B cell (primary cell): ENCODE results near the gene KNTC1. TPM values are rescaled to one million over a fixed set of nuclear protein-coding genes. Genes with fewer than 3 reads are reported as not detected.

Experiments
- ATAC-seq: fragments of 200-7000 bp; cut with Tn5 transposase; one replicate; pipeline ENCODE4 v1.10.0; 2021; ENCODE audit warnings: low read depth, mild to moderate bottlenecking, moderate number of reproducible peaks, moderate library complexity
- CTCF ChIA-PET: fragments of 350-600 bp; sonication (Branson Sonifier 250); formaldehyde crosslinking; loops from one replicate; lab custom pipeline; 2021; ENCODE audit warnings: antibody characterized with exemption, inconsistent platforms; lab: Charles Lee
- POLR2A ChIA-PET: fragments of 350-600 bp; sonication (Branson Sonifier 250); formaldehyde crosslinking; loops from one replicate; lab custom pipeline; 2021; ENCODE audit warnings: antibody characterized with exemption; lab: Charles Lee
- DNase-seq: peaks from one replicate; pipeline ENCODE4 v3.0.0; 2013
- H2AFZ ChIP-seq: 2 replicates; pipeline ENCODE4 v1.6.1; 2012; ENCODE audit warnings: mild to moderate bottlenecking, low read depth, low read length; ENCODE audit not compliant: insufficient read depth, poor library complexity, severe bottlenecking
- H3K27ac ChIP-seq, 2 donors: 1 replicate in 1 of 2; 2 replicates in 1 of 2; pipeline ENCODE4 v1.5.1; 2012 to 2013; ENCODE audit warnings: low read length in 2 of 2, mild to moderate bottlenecking in 2 of 2, moderate library complexity in 1 of 2
- H3K27me3 ChIP-seq, 4 experiments: fragments of 200-600 bp in 1 of 4; sonication (generic) in 1 of 4; replicated peaks in 1 of 4; 1 replicate in 2 of 4; 2 replicates in 2 of 4; pipeline versions ENCODE4 v1.6.1 to v1.7.0; 2013 to 2016; ENCODE audit warnings: low read length in 3 of 4, mild to moderate bottlenecking in 2 of 4, mixed read lengths in 1 of 4, moderate library complexity in 1 of 4; ENCODE audit not compliant: insufficient read depth in 4 of 4, control insufficient read depth in 3 of 4; ENCODE audit errors: control extremely low read depth in 1 of 4
- H3K36me3 ChIP-seq, 2 experiments: replicated peaks in 1 of 2; 1 replicate in 1 of 2; 2 replicates in 1 of 2; pipeline versions ENCODE4 v1.6.1 to v1.7.1; 2013; ENCODE audit warnings: low read length in 1 of 2; ENCODE audit not compliant: insufficient read depth in 2 of 2, control insufficient read depth in 1 of 2; ENCODE audit errors: control extremely low read depth in 1 of 2, extremely low read depth in 1 of 2
- H3K4me1 ChIP-seq, 2 donors: fragments of 200-600 bp in 1 of 2; sonication (generic) in 1 of 2; 1 replicate in 1 of 2; 2 replicates in 1 of 2; pipeline versions ENCODE4 v1.5.1 to v1.6.1; 2013 to 2017; ENCODE audit warnings: low read length in 2 of 2; ENCODE audit not compliant: control insufficient read depth in 2 of 2, insufficient read depth in 2 of 2
- H3K4me2 ChIP-seq: replicated peaks from 2 replicates; pipeline ENCODE3; 2012; ENCODE audit warnings: mild to moderate bottlenecking, low read depth, low read length; ENCODE audit not compliant: poor library complexity, severe bottlenecking
- H3K4me3 ChIP-seq, 5 experiments: fragments of 200-600 bp in 1 of 5; sonication (generic) in 1 of 5; 1 replicate in 3 of 5; 2 replicates in 2 of 5; pipeline versions ENCODE4 v1.5.1 to v1.7.0; 2011 to 2016; ENCODE audit warnings: low read length in 4 of 5, mild to moderate bottlenecking in 4 of 5, low read depth in 2 of 5, control low read depth in 1 of 5, moderate library complexity in 1 of 5; ENCODE audit not compliant: insufficient read depth in 1 of 5; ENCODE audit errors: control extremely low read depth in 1 of 5, extremely low read depth in 1 of 5
- H3K79me2 ChIP-seq: fragments of 200-600 bp; sonication (generic); one replicate; pipeline ENCODE4 v1.6.0; 2016; ENCODE audit warnings: low read length; ENCODE audit not compliant: control insufficient read depth, insufficient read depth
- H3K9ac ChIP-seq: fragments of 200-600 bp; sonication (generic); 2 replicates; pipeline ENCODE4 v1.6.1; 2017; ENCODE audit warnings: mild to moderate bottlenecking, low read length, moderate library complexity
- H3K9me3 ChIP-seq, 3 donors: one replicate each; pipeline versions ENCODE4 v1.6.1 to v1.7.1; 2013; ENCODE audit warnings: low read length in 2 of 3; ENCODE audit not compliant: control insufficient read depth in 2 of 3, insufficient read depth in 1 of 3; ENCODE audit errors: control extremely low read depth in 1 of 3
- H4K20me1 ChIP-seq: 2 replicates; pipeline ENCODE4 v1.6.0; 2012; ENCODE audit warnings: mild to moderate bottlenecking, low read length; ENCODE audit not compliant: insufficient read depth, control insufficient read depth, poor library complexity, severe bottlenecking
- H3K27ac Mint-ChIP-seq: one replicate; pipeline ENCODE4 v1.8.0; 2021; ENCODE audit warnings: mixed read lengths
- H3K27me3 Mint-ChIP-seq: one replicate; pipeline ENCODE4 v1.8.0; 2021; ENCODE audit warnings: mixed read lengths
- H3K4me1 Mint-ChIP-seq: one replicate; pipeline ENCODE4 v1.8.0; 2021; ENCODE audit warnings: mixed read lengths
- H3K4me3 Mint-ChIP-seq: one replicate; pipeline ENCODE4 v1.8.0; 2021; ENCODE audit warnings: mixed read lengths
- H3K9me3 Mint-ChIP-seq: one replicate; pipeline ENCODE4 v1.8.0; 2022; ENCODE audit warnings: mixed read lengths; ENCODE audit not compliant: insufficient read depth
- EZH2 ChIP-seq: IDR thresholded peaks from 2 replicates; pipeline ENCODE4 v1.6.1; 2012; ENCODE audit warnings: borderline replicate concordance, low read depth, mild to moderate bottlenecking, moderate library complexity, low read length; ENCODE audit not compliant: insufficient read depth, poor library complexity, severe bottlenecking
- WGBS: methylation state at CpG from one replicate; pipeline ENCODE4 v1.1.5; 2013; ENCODE audit warnings: missing lambda C conversion rate; ENCODE audit not compliant: insufficient coverage; 5-methylcytosine and 5-hydroxymethylcytosine counted together
- intact Hi-C: fragments of 100-400 bp; cut with micrococcal nuclease; formaldehyde crosslinking; loops from one replicate; pipeline ENCODE4 v1.10.0; 2022
- polyA plus RNA-seq: library from polyadenylated mRNA; depleted of rRNA; stranded (reverse); fragments of >200 nt; gene quantifications from 2 replicates; pipeline ENCODE4 v1.2.3, GENCODE V29; 2012
- total RNA-seq, 2 donors: library from RNA; stranded (reverse); fragments of 120-200 nt in 1 of 2; gene quantifications; 1 replicate in 1 of 2; 2 replicates in 1 of 2; pipeline versions ENCODE4 v1.2.3 to v1.2.4, GENCODE V29; 2013 to 2022
- TF ChIP-seq, protein P1 (sequence below): fragments of 200-600 bp; IDR thresholded peaks from one replicate; pipeline ENCODE4 v1.8.0; 2022; ENCODE audit warnings: antibody characterized with exemption, mild to moderate bottlenecking

KNTC1 gene
- total and polyA plus RNA-seq, 2 donors (not counting 1 experiment from before 2014, with no cell fraction given): 27.1 to 52.4 TPM

DNA sequence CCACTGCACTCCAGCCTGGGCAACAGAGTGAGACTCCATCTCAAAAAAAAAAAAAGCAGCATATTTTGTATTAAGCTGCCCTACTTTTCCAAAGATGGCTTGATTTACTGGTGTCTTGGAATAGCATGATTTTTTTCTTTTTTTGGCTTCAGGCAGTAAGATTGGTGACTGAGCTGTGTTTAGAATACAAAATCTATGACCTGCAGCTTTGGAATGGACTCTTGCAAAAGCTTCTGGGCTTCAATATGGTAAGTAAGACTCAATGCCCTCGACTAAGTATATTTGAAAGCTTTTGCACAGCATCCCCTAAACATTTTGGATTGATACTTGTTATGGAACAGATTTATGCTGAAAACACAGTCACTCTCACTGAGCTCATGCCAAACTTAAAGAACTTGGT lies 87.8 kb downstream of the KNTC1 start:
- H3K4me3 Mint-ChIP-seq: no peak overlapping the region
- ATAC-seq: no peak

DNA sequence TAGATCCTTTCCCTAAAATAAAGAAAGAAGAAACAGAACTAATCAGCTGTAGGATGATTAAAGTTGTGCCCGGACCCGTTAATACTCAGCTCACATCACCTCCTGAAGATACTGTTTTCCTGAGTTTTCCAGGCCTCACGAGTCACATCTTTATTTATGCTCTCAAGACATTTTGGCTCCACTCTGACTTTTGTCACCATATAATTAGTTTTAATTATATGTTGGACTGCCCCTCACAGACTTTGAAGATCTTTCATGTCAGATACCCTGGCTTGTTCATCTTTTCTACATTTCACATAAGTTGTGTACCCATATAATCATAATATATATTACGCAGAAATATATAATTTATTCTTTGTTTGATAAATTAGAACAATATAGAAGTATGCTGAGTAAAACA lies 88.7 kb downstream of the KNTC1 start:
- H3K4me1 ChIP-seq: peaks cover 6% of the 10 kb centered on the region in 2 donors
- H3K4me3 Mint-ChIP-seq: no peak overlapping the region
- no CpG with 5 or more reads among the region's 4 CpGs for WGBS
- no peaks in the 10 kb centered on the region for H3K9me3 Mint-ChIP-seq
- no peak overlapping the region for H3K27ac ChIP-seq
- H2AFZ ChIP-seq: no peak overlapping the region
- no peak overlapping the region for H3K9ac ChIP-seq
- no peaks in the 10 kb centered on the region for H3K9me3 ChIP-seq
- H3K27me3 Mint-ChIP-seq: no peaks in the 10 kb centered on the region
- H4K20me1 ChIP-seq: no peaks in the 10 kb centered on the region
- no peak overlapping the region for H3K27ac Mint-ChIP-seq
- H3K4me1 Mint-ChIP-seq: peaks cover 9% of the 10 kb centered on the region
- intact Hi-C loops: no loop called here
- ChIA-PET CTCF (no interaction called here), POLR2A (no interaction called here)
- H3K27me3 ChIP-seq: no peaks in the 10 kb centered on the region
- peaks cover 5 to 48% of the 10 kb centered on the region in 2 experiments for H3K36me3 ChIP-seq
- no peak overlapping the region for H3K4me3 ChIP-seq
- H3K4me2 ChIP-seq: no peak overlapping the region
- ATAC-seq: no peak
- no peak for DNase-seq
- TF ChIP-seq EZH2: no peak
- TF ChIP-seq, protein P1, sequence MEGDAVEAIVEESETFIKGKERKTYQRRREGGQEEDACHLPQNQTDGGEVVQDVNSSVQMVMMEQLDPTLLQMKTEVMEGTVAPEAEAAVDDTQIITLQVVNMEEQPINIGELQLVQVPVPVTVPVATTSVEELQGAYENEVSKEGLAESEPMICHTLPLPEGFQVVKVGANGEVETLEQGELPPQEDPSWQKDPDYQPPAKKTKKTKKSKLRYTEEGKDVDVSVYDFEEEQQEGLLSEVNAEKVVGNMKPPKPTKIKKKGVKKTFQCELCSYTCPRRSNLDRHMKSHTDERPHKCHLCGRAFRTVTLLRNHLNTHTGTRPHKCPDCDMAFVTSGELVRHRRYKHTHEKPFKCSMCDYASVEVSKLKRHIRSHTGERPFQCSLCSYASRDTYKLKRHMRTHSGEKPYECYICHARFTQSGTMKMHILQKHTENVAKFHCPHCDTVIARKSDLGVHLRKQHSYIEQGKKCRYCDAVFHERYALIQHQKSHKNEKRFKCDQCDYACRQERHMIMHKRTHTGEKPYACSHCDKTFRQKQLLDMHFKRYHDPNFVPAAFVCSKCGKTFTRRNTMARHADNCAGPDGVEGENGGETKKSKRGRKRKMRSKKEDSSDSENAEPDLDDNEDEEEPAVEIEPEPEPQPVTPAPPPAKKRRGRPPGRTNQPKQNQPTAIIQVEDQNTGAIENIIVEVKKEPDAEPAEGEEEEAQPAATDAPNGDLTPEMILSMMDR: no peak
- no peaks in the 10 kb centered on the region for H3K79me2 ChIP-seq

More for the DNA sequence above, 87.8 kb downstream of the KNTC1 start:
- peaks cover 9% of the 10 kb centered on the region for H3K4me1 Mint-ChIP-seq
- intact Hi-C loops: no loop called here
- H3K27ac ChIP-seq: no peak overlapping the region
- no peak for TF ChIP-seq EZH2
- H3K27ac Mint-ChIP-seq: no peak overlapping the region
- peaks cover 3 to 48% of the 10 kb centered on the region in 2 experiments for H3K36me3 ChIP-seq
- H3K9me3 ChIP-seq: no peaks in the 10 kb centered on the region
- no peaks in the 10 kb centered on the region for H3K27me3 ChIP-seq
- no CpG with 5 or more reads among the region's 1 CpG for WGBS
- ChIA-PET POLR2A (interaction anchor here (0.7 kb wide), 1 partner anchor 73 kb away, joined by 3 read pairs; no protein-coding TSS in a partner anchor), CTCF (interaction anchor here (0.7 kb wide), 1 partner anchor 123 kb away, joined by 4 read pairs; no protein-coding TSS in a partner anchor)
- no peaks in the 10 kb centered on the region for H3K79me2 ChIP-seq
- no peaks in the 10 kb centered on the region for H4K20me1 ChIP-seq
- H3K4me2 ChIP-seq: no peak overlapping the region
- DNase-seq: no peak
- peaks cover 6% of the 10 kb centered on the region in 2 donors for H3K4me1 ChIP-seq
- H3K27me3 Mint-ChIP-seq: no peaks in the 10 kb centered on the region
- no peaks in the 10 kb centered on the region for H3K9me3 Mint-ChIP-seq
- H3K9ac ChIP-seq: no peak overlapping the region
- no peak overlapping the region for H2AFZ ChIP-seq
- no peak overlapping the region for H3K4me3 ChIP-seq
